ENCODE results near the gene KNDC1.
"Not testable (repeated sequence)": the region's sequence is repeated elsewhere in the genome, so short reads cannot be mapped to it uniquely, and the experiment has no call there.

Gene KNDC1

DNA sequence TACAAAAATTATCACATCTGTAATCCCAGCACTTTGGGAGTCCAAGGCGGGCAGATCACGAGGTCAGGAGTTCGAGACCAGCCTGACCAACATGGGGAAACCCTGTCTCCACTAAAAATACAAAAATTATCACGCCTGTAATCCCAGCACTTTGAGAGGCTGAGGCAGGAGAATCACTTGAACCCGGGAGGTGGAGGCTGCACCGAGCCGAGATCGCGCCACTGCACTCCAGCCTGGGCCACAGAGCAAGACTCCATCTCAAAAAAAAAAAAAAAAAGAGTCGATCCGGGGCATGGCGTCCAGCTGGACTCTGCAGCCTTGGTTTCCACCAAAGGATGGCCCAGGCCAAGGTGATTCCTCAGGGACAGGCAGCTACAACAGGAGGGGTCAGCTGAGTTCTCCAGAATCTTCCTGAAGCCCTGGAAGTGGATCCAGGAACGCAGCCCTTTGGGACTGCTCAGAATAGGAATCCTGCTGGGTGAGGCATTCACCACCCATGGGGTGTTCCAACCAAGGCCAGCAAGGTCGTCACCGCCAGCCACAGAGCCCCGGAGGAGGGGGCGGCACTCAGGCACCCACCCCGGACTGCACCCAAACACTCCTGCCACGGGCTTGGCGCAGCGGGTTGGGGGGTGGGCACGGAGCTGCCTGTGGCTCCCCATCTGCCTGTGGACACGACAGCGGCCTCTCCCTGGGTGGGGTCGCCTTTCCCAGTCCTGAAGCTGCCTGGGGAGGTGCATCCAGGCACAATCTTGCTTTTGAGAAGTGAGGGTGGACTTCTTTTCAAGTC lies 58.0 kb downstream of the KNDC1 start:
- no peak overlapping the region for H3K27ac ChIP-seq
- TF ChIP-seq, protein P1, sequence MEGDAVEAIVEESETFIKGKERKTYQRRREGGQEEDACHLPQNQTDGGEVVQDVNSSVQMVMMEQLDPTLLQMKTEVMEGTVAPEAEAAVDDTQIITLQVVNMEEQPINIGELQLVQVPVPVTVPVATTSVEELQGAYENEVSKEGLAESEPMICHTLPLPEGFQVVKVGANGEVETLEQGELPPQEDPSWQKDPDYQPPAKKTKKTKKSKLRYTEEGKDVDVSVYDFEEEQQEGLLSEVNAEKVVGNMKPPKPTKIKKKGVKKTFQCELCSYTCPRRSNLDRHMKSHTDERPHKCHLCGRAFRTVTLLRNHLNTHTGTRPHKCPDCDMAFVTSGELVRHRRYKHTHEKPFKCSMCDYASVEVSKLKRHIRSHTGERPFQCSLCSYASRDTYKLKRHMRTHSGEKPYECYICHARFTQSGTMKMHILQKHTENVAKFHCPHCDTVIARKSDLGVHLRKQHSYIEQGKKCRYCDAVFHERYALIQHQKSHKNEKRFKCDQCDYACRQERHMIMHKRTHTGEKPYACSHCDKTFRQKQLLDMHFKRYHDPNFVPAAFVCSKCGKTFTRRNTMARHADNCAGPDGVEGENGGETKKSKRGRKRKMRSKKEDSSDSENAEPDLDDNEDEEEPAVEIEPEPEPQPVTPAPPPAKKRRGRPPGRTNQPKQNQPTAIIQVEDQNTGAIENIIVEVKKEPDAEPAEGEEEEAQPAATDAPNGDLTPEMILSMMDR (conservative IDR thresholded peaks at IDR 0.05; ENCODE audit: low read depth), result no peak
- ChIA-PET POLR2A (ENCODE audit: low non-redundant PET) (no interaction called here), CTCF (no interaction called here)
- DNase-seq (ENCODE audit: low spot score), result no peak

- ChIA-PET CTCF (no interaction called here), POLR2A (ENCODE audit: low non-redundant PET) (no interaction called here)
These were observed 58.9 kb downstream of the KNDC1 start for GRCh38 chr10:133218891-133219290.

DNA sequence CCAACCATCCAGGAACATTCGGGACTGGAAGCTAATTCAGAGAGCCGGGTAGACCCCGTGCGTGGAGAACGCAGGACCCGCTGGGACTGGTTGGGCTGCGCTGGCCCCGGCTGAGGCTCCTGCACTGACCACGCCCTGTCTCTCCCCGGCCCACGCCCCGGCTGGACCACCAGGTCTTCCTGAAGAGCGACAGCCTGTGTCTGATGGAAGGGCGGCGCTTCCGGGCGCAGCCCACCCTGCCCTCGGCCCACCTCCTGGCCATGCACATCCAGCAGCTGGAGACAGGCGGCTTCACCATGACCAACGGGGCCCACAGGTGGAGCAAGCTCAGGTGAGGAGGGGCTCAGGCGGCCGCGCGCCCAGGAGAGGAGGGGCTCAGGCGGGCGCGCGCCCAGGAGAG lies 59.8 kb downstream of the KNDC1 start:
- CTCF ChIA-PET, result no interaction called here
- POLR2A ChIA-PET (ENCODE audit: low non-redundant PET), result no interaction called here
- no peak overlapping the region for H3K27ac ChIP-seq
- no peak for DNase-seq (ENCODE audit: low spot score)
- TF ChIP-seq, protein P1 (conservative IDR thresholded peaks at IDR 0.05; ENCODE audit: low read depth), result no peak

More at GRCh38 chr10:133218891-133219290, 58.9 kb downstream of the KNDC1 start:
- H3K27ac ChIP-seq, result no peak overlapping the region
- no peak for DNase-seq (ENCODE audit: low spot score)
- TF ChIP-seq, protein P1 (conservative IDR thresholded peaks at IDR 0.05; ENCODE audit: low read depth), result no peak

DNA sequence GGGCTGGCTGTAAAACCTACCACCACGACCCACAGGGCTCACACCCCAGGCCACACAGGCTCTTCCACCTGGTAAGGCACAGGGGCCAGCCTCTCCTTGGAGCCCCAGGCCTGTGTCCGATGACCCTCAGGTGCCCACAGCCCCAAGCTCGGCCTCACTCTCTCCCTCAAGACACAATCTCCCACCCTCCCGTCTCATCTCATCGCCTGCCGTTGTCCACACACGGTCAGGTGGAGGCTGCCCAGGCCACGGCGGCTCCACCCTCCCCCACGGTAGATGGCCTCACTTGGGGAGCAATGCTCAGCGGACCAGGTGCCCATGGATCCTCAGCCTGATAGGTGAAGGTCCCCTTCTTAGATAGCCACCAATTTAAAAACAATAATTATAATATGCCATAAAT lies 61.3 kb downstream of the KNDC1 start:
- DNase-seq (ENCODE audit: low spot score), result no peak
- ChIA-PET CTCF (no interaction called here), POLR2A (ENCODE audit: low non-redundant PET) (no interaction called here)
- TF ChIP-seq, protein P1 (conservative IDR thresholded peaks at IDR 0.05; ENCODE audit: low read depth), result no peak
- H3K27ac ChIP-seq, result no peak overlapping the region

- DNase-seq (ENCODE audit: low spot score); H3K27ac ChIP-seq; CTCF ChIA-PET; POLR2A ChIA-PET (ENCODE audit: low non-redundant PET): not testable (repeated sequence)
These were observed 61.7 kb downstream of the KNDC1 start for GRCh38 chr10:133221756-133222155.

DNA sequence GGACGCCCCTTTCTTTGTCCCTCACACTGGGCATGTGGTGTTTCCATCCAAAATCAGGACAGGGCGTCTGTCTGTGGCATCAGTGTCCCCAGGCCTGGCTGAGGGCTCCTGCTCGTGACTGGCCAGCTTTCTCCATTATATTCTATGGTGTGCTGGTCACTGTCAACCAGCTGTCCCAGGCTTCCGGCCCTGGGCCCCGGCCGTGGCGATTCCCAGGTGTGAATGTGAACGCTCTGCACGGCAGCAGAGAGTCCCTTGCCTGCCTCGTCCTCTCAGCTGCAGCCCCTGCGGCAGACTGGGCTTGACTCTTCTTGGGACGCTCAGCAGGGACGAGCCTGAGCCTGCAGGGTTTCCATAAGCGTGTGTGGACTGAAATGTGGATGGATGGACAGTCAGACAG lies 64.1 kb downstream of the KNDC1 start:
- TF ChIP-seq, protein P1 (conservative IDR thresholded peaks at IDR 0.05; ENCODE audit: low read depth), result no peak
- DNase-seq (ENCODE audit: low spot score), result no peak
- CTCF ChIA-PET, result interaction anchor here (4.5 kb wide), 1 partner anchor 80 kb away, joined by 29 read pairs; no protein-coding TSS in a partner anchor
- POLR2A ChIA-PET (ENCODE audit: low non-redundant PET), result interaction anchor here (0.6 kb wide), 1 partner anchor 17 kb away, joined by 6 read pairs; no protein-coding TSS in a partner anchor
- H3K27ac ChIP-seq, result no peak overlapping the region

DNA sequence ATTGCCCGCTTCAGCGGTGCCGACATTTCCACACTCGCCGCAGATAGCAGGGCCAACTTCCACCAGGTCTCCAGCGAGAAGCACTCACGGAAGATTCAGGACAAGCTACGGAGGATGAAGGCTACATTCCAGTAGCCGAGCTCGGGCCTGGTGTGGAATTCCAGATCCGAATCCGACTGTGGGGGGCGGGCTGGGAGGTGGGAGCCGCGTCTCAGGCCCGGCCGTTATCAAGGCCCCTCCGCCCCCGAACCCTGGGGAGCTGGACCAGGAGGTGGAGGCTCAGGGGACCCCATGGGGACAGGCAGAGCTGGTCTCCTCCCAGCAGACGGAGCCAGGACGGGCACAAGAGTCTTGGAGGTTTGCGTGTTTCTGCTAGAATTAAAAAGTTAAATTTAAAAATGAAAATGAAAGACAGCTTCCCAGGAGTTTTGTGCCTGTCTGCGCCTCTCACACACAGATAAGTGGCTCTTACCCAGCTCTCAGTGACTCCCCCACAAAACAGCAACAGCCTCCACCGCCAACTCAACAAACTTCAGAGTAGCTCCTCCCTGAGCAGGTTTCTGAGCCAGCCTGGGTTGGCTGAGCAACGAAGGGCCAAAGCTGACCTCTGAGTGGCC lies 64.8 kb downstream of the KNDC1 start:
- no peak for DNase-seq (ENCODE audit: low spot score)
- H3K27ac ChIP-seq, result no peak overlapping the region
- TF ChIP-seq, protein P1 (conservative IDR thresholded peaks at IDR 0.05; ENCODE audit: low read depth), result no peak
- CTCF ChIA-PET, result interaction anchor here (0.7 to 4.5 kb wide), 2 partner anchors 66 to 81 kb away, joined by 3 to 29 read pairs; no protein-coding TSS in a partner anchor
- POLR2A ChIA-PET (ENCODE audit: low non-redundant PET), result interaction anchor here (0.6 kb wide), 1 partner anchor 16 kb away, joined by 6 read pairs; no protein-coding TSS in a partner anchor
